ENCODE data around the gene EPAS1. TPM values are rescaled to one million over a fixed set of nuclear protein-coding genes. Genes with fewer than 3 reads are reported as not detected.

Gene EPAS1
- total RNA-seq, 1 experiment from 2014 or later = 8.5 TPM

DNA sequence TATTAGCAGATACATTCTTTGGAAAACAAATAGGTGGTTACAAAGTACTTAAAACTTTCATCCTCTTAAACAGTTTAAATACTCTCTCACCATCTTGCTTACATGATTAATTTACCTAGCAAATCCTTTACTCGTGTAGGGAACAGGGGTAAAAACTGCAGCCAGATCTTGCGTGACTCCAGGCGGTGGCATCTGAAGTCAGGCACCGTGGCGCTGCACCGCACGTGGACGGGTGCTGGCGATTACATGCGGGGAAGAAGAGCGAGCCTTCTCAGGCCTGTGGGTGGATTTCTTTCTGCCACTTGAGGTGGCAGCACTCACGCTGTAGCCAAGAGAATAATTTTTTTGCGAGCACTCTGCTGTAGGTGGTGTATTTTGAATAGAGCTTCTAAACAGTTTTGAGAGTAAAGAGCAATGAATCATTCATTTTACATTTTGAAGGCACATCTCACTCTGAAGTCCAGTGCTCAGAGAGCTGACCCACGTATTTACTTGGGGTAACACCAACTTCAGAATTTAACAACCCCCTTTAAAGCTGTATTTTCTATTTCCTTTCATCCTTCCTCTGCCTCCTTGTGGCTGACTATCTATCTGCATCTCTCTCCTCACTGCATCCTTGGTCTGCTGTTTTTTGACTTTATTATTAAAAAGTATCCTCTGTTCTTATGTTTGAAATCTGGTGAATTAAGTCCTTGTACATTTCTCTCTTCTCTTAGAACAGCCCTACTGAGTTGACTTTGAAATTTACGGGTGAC lies 68.9 kb downstream of the EPAS1 start:
- H3K27me3 Mint-ChIP-seq (ENCODE audit: low read depth) = no peaks in the 10 kb centered on the region
- ChIA-PET CTCF (interaction anchor here (0.6 to 4.3 kb wide), 28 partner anchors 8 to 373 kb away, joined by 3 to 41 read pairs (median 4); no protein-coding TSS in a partner anchor), POLR2A (no interaction called here)
- no peaks in the 10 kb centered on the region for H3K4me1 Mint-ChIP-seq
- no peak overlapping the region for H3K4me3 Mint-ChIP-seq
- H3K36me3 Mint-ChIP-seq = peaks cover 3% of the 10 kb centered on the region; the same call in 1 of the 2 replicates
- peaks cover 3% of the 10 kb centered on the region for H3K9me3 Mint-ChIP-seq
- no peak overlapping the region for H3K27ac Mint-ChIP-seq
- DNase-seq (ENCODE audit: low spot score) = no peak
- 0 out of 2 replicates have a peak, but pooled peaks have one; percentile 28 for ATAC-seq
- TF ChIP-seq, protein P1, sequence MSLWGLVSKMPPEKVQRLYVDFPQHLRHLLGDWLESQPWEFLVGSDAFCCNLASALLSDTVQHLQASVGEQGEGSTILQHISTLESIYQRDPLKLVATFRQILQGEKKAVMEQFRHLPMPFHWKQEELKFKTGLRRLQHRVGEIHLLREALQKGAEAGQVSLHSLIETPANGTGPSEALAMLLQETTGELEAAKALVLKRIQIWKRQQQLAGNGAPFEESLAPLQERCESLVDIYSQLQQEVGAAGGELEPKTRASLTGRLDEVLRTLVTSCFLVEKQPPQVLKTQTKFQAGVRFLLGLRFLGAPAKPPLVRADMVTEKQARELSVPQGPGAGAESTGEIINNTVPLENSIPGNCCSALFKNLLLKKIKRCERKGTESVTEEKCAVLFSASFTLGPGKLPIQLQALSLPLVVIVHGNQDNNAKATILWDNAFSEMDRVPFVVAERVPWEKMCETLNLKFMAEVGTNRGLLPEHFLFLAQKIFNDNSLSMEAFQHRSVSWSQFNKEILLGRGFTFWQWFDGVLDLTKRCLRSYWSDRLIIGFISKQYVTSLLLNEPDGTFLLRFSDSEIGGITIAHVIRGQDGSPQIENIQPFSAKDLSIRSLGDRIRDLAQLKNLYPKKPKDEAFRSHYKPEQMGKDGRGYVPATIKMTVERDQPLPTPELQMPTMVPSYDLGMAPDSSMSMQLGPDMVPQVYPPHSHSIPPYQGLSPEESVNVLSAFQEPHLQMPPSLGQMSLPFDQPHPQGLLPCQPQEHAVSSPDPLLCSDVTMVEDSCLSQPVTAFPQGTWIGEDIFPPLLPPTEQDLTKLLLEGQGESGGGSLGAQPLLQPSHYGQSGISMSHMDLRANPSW (CRISPR knock-in tag; conservative IDR thresholded peaks at IDR 0.05; ENCODE audit: low read depth) = no peak
- TF ChIP-seq ZNF219 (CRISPR knock-in tag; IDR thresholded peaks at IDR 0.05; ENCODE audit: borderline replicate concordance) (no peak), NR2C2 (CRISPR knock-in tag; IDR thresholded peaks at IDR 0.05) (no peak), ZNF423 (CRISPR knock-in tag; IDR thresholded peaks at IDR 0.05) (no peak), RORB (CRISPR knock-in tag; IDR thresholded peaks at IDR 0.05) (no peak), EMX1 (CRISPR knock-in tag; IDR thresholded peaks at IDR 0.05) (no peak), MYBL2 (CRISPR knock-in tag; IDR thresholded peaks at IDR 0.05) (no peak), ZNF396 (CRISPR knock-in tag; IDR thresholded peaks at IDR 0.05; ENCODE audit: borderline replicate concordance) (no peak), CREB1 (CRISPR knock-in tag; IDR thresholded peaks at IDR 0.05) (no peak), SP1 (CRISPR knock-in tag; conservative IDR thresholded peaks at IDR 0.05) (no peak)
- TF ChIP-seq, protein P2, sequence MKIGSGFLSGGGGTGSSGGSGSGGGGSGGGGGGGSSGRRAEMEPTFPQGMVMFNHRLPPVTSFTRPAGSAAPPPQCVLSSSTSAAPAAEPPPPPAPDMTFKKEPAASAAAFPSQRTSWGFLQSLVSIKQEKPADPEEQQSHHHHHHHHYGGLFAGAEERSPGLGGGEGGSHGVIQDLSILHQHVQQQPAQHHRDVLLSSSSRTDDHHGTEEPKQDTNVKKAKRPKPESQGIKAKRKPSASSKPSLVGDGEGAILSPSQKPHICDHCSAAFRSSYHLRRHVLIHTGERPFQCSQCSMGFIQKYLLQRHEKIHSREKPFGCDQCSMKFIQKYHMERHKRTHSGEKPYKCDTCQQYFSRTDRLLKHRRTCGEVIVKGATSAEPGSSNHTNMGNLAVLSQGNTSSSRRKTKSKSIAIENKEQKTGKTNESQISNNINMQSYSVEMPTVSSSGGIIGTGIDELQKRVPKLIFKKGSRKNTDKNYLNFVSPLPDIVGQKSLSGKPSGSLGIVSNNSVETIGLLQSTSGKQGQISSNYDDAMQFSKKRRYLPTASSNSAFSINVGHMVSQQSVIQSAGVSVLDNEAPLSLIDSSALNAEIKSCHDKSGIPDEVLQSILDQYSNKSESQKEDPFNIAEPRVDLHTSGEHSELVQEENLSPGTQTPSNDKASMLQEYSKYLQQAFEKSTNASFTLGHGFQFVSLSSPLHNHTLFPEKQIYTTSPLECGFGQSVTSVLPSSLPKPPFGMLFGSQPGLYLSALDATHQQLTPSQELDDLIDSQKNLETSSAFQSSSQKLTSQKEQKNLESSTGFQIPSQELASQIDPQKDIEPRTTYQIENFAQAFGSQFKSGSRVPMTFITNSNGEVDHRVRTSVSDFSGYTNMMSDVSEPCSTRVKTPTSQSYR (CRISPR knock-in tag; IDR thresholded peaks at IDR 0.05) = no peak
- TF ChIP-seq, protein P3, sequence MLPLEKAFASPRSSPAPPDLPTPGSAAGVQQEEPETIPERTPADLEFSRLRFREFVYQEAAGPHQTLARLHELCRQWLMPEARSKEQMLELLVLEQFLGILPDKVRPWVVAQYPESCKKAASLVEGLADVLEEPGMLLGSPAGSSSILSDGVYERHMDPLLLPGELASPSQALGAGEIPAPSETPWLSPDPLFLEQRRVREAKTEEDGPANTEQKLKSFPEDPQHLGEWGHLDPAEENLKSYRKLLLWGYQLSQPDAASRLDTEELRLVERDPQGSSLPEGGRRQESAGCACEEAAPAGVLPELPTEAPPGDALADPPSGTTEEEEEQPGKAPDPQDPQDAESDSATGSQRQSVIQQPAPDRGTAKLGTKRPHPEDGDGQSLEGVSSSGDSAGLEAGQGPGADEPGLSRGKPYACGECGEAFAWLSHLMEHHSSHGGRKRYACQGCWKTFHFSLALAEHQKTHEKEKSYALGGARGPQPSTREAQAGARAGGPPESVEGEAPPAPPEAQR (CRISPR knock-in tag; IDR thresholded peaks at IDR 0.05) = no peak

DNA sequence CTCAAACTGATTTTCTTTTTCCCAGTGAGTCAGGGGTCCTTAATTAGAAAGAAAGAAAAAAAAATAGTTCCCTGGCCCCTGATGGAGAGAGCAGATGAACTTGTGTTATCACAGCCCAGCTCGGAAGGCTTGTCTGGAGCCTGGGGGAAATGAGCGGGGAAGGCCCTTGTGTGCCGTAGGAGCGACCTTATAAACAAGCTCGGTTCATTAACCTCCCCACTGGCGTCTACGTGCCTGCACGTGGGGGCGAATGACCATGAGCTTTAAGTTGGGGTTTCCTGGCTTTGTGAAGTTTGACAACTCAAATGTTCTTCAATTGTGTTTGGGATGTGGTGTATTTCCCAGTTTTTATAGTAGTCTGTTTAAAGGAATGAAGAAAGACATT lies 69.5 kb downstream of the EPAS1 start:
- ATAC-seq (no peak), DNase-seq (ENCODE audit: low spot score) (no peak)
- Mint-ChIP-seq H3K4me1 (no peaks in the 10 kb centered on the region), H3K4me3 (no peak overlapping the region), H3K27ac (no peak overlapping the region), H3K36me3 (peaks cover 3% of the 10 kb centered on the region; the same call in 1 of the 2 replicates), H3K27me3 (ENCODE audit: low read depth) (no peaks in the 10 kb centered on the region), H3K9me3 (peaks cover 3% of the 10 kb centered on the region)
- CTCF ChIA-PET = interaction anchor here (0.8 to 4.3 kb wide), 26 partner anchors 9 to 374 kb away, joined by 3 to 41 read pairs (median 4); no protein-coding TSS in a partner anchor
- POLR2A ChIA-PET = no interaction called here
- TF ChIP-seq ZNF396 (CRISPR knock-in tag; IDR thresholded peaks at IDR 0.05; ENCODE audit: borderline replicate concordance) (no peak), RELA (CRISPR knock-in tag; IDR thresholded peaks at IDR 0.05; ENCODE audit: borderline replicate concordance) (no peak)
- TF ChIP-seq, protein P4, sequence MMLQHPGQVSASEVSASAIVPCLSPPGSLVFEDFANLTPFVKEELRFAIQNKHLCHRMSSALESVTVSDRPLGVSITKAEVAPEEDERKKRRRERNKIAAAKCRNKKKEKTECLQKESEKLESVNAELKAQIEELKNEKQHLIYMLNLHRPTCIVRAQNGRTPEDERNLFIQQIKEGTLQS (CRISPR knock-in tag; conservative IDR thresholded peaks at IDR 0.05) = no peak
- TF ChIP-seq, protein P5, sequence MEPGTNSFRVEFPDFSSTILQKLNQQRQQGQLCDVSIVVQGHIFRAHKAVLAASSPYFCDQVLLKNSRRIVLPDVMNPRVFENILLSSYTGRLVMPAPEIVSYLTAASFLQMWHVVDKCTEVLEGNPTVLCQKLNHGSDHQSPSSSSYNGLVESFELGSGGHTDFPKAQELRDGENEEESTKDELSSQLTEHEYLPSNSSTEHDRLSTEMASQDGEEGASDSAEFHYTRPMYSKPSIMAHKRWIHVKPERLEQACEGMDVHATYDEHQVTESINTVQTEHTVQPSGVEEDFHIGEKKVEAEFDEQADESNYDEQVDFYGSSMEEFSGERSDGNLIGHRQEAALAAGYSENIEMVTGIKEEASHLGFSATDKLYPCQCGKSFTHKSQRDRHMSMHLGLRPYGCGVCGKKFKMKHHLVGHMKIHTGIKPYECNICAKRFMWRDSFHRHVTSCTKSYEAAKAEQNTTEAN (CRISPR knock-in tag; IDR thresholded peaks at IDR 0.05) = no peak

Measured in WTC11 (cell line).